HuH-7 (cell line): ENCODE results near the gene ITK.
A peak's percentile ranks its signal among the peaks of the same experiment; 100 is the strongest.

Source experiments
- DNase-seq: peaks from one replicate; pipeline ENCODE4 v3.0.0; 2011; ENCODE audit warnings: low spot score

Gene ITK

GRCh38 chr5:157283434-157283833 lies 102.8 kb downstream of the ITK start:
- no peak for DNase-seq

DNA sequence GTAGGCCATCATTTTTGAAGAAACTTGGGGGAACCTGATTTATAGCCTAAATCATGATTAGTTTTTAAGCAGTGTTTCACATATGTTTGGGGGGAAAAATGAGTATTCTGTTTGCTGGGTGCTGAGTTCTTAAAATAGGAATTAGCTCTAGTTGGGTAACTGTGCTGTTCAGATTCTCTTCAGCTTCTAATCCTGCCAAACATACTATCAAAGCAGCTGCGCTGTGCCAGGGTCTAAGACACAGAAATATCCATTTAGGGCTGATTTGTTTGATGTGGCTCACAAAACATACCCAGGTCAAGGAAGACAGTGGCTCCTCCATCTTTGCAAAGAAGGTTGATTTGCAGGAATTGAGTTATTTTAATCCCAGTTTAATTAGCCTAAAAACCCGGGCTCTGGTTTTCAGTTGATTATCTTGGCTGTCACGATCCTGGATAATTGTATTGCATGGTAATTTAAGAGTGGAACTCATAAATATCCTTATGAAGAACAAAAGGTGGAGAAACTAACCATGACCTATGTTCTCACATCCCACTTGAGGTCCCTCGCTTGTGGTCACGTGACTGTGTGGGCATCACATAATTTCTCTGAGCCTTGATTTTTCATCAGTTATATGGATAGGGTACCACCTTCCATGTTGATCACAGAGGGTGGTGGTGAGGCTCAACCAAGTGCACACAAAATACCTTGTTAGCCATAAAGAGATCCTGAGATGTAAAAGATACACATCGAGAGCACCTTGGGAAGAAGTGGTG lies 104.0 kb downstream of the ITK start:
- no peak for DNase-seq

- no peak for DNase-seq
Observed at GRCh38 chr5:157285310-157286035, 104.8 kb downstream of the ITK start.

- no peak for DNase-seq
Observed at GRCh38 chr5:157286761-157287211, 106.1 kb downstream of the ITK start.

GRCh38 chr5:157288405-157289163 lies 107.9 kb downstream of the ITK start:
- no peak for DNase-seq

DNA sequence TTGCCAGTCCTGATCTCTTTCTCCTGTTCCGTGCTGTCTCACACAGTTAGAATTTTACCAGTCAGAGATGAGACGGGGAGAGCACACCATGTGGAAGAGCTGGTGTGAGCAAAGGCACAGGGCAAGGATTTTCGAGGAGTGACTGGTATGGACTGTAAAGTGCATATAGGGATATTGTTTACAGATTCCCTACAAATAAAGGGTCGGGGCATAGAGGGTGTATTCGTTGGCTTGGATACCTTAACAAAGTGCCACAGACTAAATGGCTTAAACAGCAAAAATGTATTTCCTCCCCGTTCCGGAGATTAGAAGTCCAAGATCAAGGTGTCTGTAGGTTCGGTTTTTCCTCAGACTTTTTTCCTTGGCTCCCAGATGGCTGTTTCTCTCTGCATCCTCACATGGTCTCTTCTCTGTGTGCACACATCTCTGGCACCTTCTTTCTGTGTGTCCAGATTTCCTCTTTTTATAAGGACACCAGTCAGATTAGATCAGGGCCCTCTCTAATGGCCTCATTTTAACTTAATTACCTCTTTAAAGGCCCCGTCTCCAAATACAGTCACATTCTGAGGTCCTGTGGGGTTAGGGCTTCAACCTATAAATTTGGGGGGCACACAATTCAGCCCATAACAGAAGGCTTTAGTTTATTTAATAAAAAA lies 108.7 kb downstream of the ITK start:
- no peak for DNase-seq

DNA sequence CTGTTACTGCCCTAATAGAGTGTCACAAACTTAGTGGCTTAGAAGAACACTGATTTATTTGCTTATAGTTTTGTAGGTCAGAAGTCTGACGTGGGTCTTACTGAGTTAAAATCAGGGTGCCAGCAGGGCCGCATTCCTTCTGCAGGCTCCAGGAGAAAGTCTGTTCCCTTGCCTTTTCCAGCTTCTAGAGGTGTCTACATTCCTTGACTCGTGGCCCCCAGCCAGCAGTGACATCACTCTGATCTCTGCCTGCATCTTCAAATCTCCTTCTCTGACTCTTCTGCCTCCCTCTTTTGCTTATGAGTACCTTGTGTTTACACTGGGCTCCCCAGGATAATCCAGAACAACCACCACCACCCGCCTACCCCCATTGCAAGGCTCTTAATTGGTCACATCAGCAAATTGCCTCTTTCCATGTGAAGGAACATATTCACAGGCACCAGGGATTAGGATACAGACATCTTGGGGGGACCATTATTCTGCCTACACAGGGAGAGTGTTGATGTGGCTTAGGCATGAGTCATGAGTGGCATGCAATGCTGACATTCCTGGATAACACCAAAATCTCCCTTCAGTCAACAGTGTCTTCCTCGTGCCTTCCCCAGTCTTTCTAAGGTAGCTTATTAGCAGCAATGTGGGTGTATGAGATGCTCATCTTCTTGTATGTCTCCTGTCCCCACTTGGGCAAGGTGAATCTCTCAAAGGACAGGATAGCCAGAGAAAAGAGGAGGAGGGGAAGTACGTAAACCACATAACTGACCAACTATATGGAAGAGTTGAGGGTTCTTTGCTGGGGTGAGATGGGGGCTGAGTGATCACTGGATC lies 109.7 kb downstream of the ITK start:
- DNase-seq, result no peak

- peak; percentile 47 for DNase-seq
Observed at GRCh38 chr5:157290981-157291711, 110.5 kb downstream of the ITK start.

DNA sequence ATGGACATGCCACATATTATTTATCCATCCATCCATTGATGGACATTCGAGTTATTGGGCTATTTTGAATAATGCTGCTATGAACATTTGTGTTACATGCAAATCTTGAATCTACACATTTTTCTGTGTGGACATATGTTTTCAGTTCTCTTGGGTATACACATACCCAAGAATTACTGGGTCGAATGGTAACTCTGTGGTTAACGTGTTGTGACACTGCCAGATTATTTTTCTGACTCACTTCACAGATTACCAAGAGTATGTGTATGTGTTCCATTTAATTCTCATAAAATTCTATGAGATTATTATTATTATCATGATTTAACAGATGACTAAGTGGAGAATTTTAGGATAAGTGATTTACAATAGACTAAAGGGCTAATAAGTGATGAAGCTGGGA lies 112.0 kb downstream of the ITK start:
- DNase-seq, result no peak

DNA sequence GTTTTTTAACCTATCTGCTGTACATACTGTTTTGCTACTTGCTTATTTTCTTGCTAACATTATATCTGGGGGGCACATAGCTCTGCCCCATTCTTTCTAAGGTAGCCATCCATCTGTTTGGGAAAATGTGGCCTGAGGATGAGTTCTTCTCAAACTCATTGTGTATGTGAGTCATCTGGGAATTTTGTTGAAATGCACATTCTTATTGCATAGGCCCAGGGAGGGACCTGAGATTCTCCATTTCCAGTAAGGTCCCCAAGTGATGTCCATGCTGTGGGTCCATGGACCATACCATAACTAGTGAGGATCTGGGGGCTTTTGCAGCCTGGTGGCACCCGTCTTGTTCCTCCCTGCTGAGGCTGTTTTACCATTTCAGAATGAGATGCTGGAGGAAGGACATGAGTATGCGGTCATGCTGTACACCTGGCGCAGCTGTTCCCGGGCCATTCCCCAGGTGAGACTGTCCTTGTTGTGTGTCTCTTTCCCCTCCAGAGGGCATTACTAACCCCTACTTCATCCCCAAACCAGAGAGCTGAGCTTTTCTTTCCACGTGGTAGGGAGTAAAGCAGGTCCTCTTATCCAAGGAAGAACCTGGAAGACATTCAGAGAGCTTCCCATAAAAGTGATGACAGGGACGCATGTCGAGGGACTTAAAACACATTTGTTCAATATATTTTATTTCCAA lies 113.9 kb downstream of the ITK start:
- DNase-seq, result no peak

GRCh38 chr5:157295247-157295646 lies 114.6 kb downstream of the ITK start:
- DNase-seq, result no peak

- DNase-seq, result no peak
Observed at GRCh38 chr5:157300564-157300963, 119.9 kb downstream of the ITK start.

DNA sequence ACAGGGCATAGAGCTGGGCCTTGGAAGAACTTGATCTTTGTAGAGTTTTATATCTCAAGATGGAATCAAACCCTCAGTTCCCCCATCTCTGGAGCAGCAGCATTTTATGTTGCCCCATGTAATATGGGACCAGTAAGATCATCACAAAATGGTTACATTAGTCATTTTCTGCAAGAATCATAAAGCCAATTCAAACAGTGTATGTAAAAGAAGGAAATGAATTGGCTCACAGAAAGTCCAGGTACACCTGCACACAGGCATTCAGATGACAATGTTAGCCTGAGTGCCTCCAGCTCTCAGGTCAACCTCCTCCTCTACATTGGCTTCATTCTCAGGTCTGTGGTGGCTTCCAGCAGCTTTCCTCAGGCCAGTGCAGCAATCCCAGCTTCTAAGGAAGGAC lies 120.4 kb downstream of the ITK start:
- DNase-seq, result no peak

DNA sequence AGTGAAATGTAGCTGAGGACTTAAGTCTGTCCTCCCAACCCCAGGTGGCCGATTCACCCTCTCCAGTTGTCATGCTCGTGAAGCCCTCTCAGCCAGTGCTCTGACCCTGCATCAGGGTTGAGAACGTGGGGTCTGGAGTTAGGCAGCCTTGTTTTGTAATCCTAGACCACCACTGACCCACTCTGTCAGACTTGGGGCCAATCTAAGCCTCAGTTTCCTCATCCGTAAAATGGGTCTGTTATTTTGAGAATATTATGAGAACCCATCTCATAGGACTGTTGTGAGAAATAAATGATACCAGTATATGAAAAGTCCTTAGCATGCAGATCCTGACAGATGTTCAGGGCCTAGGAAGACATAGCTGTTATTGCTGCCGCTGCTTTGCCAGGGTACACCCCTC lies 122.4 kb downstream of the ITK start:
- DNase-seq, result no peak

- peak; percentile 30 for DNase-seq
Observed at GRCh38 chr5:157303667-157304327, 123.2 kb downstream of the ITK start.
